Neuronal stem cell (in vitro differentiated cells): ENCODE results near the gene CCSER2.
A peak's percentile ranks its signal among the peaks of the same experiment; 100 is the strongest.

Experiments used
- DNase-seq: peaks from one replicate; pipeline ENCODE4 v3.0.0-alpha.2; 2013; ENCODE audit warnings: low spot score
- H2AFZ ChIP-seq: one replicate; pipeline ENCODE4 v1.6.1; 2013; ENCODE audit warnings: mild to moderate bottlenecking, low read length, inconsistent platforms
- H2AK5ac ChIP-seq: 2 replicates; pipeline ENCODE4 v1.6.1; 2013; ENCODE audit warnings: low read depth, mild to moderate bottlenecking, inconsistent platforms, low read length, moderate library complexity, mixed read lengths
- H2BK120ac ChIP-seq: 2 replicates; pipeline ENCODE4 v1.6.1; 2013; ENCODE audit warnings: low read depth, mild to moderate bottlenecking, inconsistent platforms, low read length, moderate library complexity, mixed read lengths
- H2BK12ac ChIP-seq: one replicate; pipeline ENCODE4 v1.6.1; 2013; ENCODE audit warnings: low read length, inconsistent platforms
- H2BK15ac ChIP-seq: 2 replicates; pipeline ENCODE4 v1.6.1; 2013; ENCODE audit warnings: mild to moderate bottlenecking, low read length, inconsistent platforms, mixed read lengths
- H2BK5ac ChIP-seq: one replicate; pipeline ENCODE4 v1.6.1; 2013; ENCODE audit warnings: inconsistent platforms, mild to moderate bottlenecking, low read length, moderate library complexity
- H3K14ac ChIP-seq: one replicate; pipeline ENCODE4 v1.6.1; 2013; ENCODE audit warnings: low read length, inconsistent platforms
- H3K18ac ChIP-seq: 2 replicates; pipeline ENCODE4 v1.6.1; 2013; ENCODE audit warnings: low read length, inconsistent platforms
- H3K23ac ChIP-seq: 2 replicates; pipeline ENCODE4 v1.6.1; 2013; ENCODE audit warnings: low read depth, mild to moderate bottlenecking, mixed read lengths, low read length, inconsistent platforms; ENCODE audit not compliant: poor library complexity
- H3K27ac ChIP-seq: replicated peaks from 3 replicates; pipeline ENCODE4 v1.5.1; 2013; ENCODE audit warnings: low read length, inconsistent platforms
- H3K27me3 ChIP-seq, 3 experiments: 2 replicates each; pipeline ENCODE4 v1.6.1; 2013; ENCODE audit warnings: low read length in 3 of 3, mild to moderate bottlenecking in 2 of 3, inconsistent platforms in 1 of 3, low read depth in 1 of 3, mixed read lengths in 1 of 3, moderate library complexity in 1 of 3; ENCODE audit not compliant: control insufficient read depth in 3 of 3, insufficient read depth in 3 of 3
- H3K36me3 ChIP-seq, 2 donors: replicated peaks in 1 of 2; 2 replicates each; pipeline ENCODE4 v1.6.1; 2013; ENCODE audit warnings: low read length in 2 of 2; ENCODE audit not compliant: control insufficient read depth in 2 of 2, insufficient read depth in 2 of 2
- H3K4ac ChIP-seq: 2 replicates; pipeline ENCODE4 v1.6.1; 2013; ENCODE audit warnings: inconsistent platforms, mild to moderate bottlenecking, low read length, moderate library complexity
- H3K4me1 ChIP-seq, 2 donors: 1 replicate in 1 of 2; 2 replicates in 1 of 2; pipeline ENCODE4 v1.6.1; 2013; ENCODE audit warnings: low read length in 2 of 2, low read depth in 1 of 2; ENCODE audit not compliant: control insufficient read depth in 2 of 2, insufficient read depth in 1 of 2
- H3K4me2 ChIP-seq: one replicate; pipeline ENCODE4 v1.6.1; 2013; ENCODE audit warnings: mild to moderate bottlenecking, low read length, inconsistent platforms; ENCODE audit not compliant: insufficient read depth, poor library complexity, severe bottlenecking
- H3K4me3 ChIP-seq, 2 donors: 2 replicates each; pipeline ENCODE4 v1.5.1; 2013; ENCODE audit warnings: low read length in 2 of 2, mild to moderate bottlenecking in 2 of 2, inconsistent platforms in 1 of 2, moderate library complexity in 1 of 2
- H3K79me1 ChIP-seq: one replicate; pipeline ENCODE4 v1.6.1; 2013; ENCODE audit warnings: low read depth, mild to moderate bottlenecking, inconsistent platforms, low read length, moderate library complexity
- H3K9ac ChIP-seq: one replicate; pipeline ENCODE4 v1.6.1; 2013; ENCODE audit warnings: mild to moderate bottlenecking, low read depth, low read length, inconsistent platforms; ENCODE audit not compliant: poor library complexity
- H3K9me3 ChIP-seq, 2 donors: replicated peaks in 1 of 2; 2 replicates each; pipeline versions ENCODE3 to v1.6.1; 2013; ENCODE audit warnings: low read length in 2 of 2, mild to moderate bottlenecking in 2 of 2, inconsistent platforms in 1 of 2, low read depth in 1 of 2, mixed read lengths in 1 of 2, moderate library complexity in 1 of 2; ENCODE audit not compliant: control insufficient read depth in 2 of 2, insufficient read depth in 1 of 2
- H4K8ac ChIP-seq: one replicate; pipeline ENCODE4 v1.6.1; 2013; ENCODE audit warnings: low read depth, mild to moderate bottlenecking, inconsistent platforms, low read length, moderate library complexity
- H4K91ac ChIP-seq: one replicate; pipeline ENCODE4 v1.6.1; 2013; ENCODE audit warnings: low read length, low read depth, mild to moderate bottlenecking, inconsistent platforms; ENCODE audit not compliant: poor library complexity
- WGBS, 2 donors: extraction: QIAGEN DNeasy Blood & Tissue Kit; methylation state at CpG; one replicate each; pipeline ENCODE4 v1.1.7; 2013; ENCODE audit warnings: missing lambda C conversion rate in 2 of 2, mixed read lengths in 1 of 2; ENCODE audit not compliant: insufficient read length in 2 of 2, insufficient replicate concordance in 1 of 2; ENCODE audit errors: extremely low coverage in 2 of 2; 5-methylcytosine and 5-hydroxymethylcytosine counted together

The CCSER2 gene

DNA sequence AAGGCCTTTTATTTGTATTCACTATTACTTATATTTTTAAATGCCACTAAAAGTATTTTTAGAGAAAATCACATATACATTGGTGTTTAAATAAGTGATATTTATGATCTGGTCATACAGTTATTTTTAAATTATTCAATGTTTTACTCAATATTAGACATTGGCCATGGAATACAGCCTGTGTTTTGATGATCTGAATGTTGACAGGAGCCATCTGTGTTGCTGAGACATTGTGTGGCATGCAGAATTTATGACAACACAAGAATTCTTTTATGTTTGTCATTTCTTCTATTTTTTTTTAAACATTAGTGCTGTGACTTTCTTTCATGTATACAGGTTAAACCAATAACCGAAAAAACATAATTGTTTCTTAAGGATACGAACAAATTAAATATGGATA is 156.2 kb downstream of the CCSER2 start:
- Histone ChIP-seq H2BK15ac (no peak overlapping the region), H3K4me1 (no peaks in the 10 kb centered on the region), H3K4me2 (no peak overlapping the region), H2BK5ac (no peak overlapping the region), H3K4ac (no peak overlapping the region), H4K91ac (no peak overlapping the region), H3K9me3 (no peaks in the 10 kb centered on the region), H2AFZ (no peak overlapping the region), H3K14ac (no peak overlapping the region), H3K23ac (no peak overlapping the region), H3K79me1 (no peaks in the 10 kb centered on the region), H3K9ac (no peak overlapping the region), H3K36me3 (peaks cover 0 to 10% of the 10 kb centered on the region in 2 donors), H3K27ac (no peak overlapping the region), H4K8ac (no peak overlapping the region), H2BK12ac (no peak overlapping the region), H2AK5ac (no peak overlapping the region), H3K27me3 (no peaks in the 10 kb centered on the region), H3K4me3 (no peak overlapping the region), H3K18ac (no peak overlapping the region), H2BK120ac (no peak overlapping the region)
- WGBS, 2 donors: no CpG with 5 or more reads among the region's 2 CpGs
- no peak for DNase-seq

DNA sequence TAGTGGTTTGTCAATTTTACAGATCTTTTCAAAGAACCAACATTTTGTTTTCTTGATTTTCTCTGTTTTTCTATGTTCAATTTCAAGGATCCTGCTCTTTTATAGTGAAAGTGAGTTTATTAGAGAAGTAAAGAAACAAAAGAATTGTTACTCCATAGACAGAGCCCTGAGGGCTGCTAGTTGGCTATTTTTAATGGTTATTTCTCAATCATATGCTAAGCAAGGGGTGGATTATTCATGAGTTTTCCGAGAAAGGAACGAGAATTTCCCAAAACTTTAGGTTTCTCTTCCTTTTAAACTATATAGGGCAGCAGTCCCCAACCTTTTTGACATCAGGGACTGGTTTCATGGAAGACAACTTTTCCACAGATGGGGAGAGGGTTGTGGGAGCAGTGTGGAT is 165.0 kb downstream of the CCSER2 start:
- no peak overlapping the region for H2BK15ac ChIP-seq
- peaks cover 0 to 2% of the 10 kb centered on the region in 2 donors for H3K36me3 ChIP-seq
- no peak overlapping the region for H2BK5ac ChIP-seq
- no peak overlapping the region for H3K4me2 ChIP-seq
- no peak overlapping the region for H2BK12ac ChIP-seq
- H3K14ac ChIP-seq: no peak overlapping the region
- H4K91ac ChIP-seq: no peak overlapping the region
- no peak overlapping the region for H2AFZ ChIP-seq
- peaks cover 0 to 7% of the 10 kb centered on the region in 2 donors for H3K9me3 ChIP-seq
- H3K18ac ChIP-seq: no peak overlapping the region
- H3K27ac ChIP-seq: no peak overlapping the region
- H3K27me3 ChIP-seq: no peaks in the 10 kb centered on the region
- H3K4ac ChIP-seq: no peak overlapping the region
- H4K8ac ChIP-seq: no peak overlapping the region
- no peak overlapping the region for H3K9ac ChIP-seq
- DNase-seq: no peak
- H2BK120ac ChIP-seq: no peak overlapping the region
- no peak overlapping the region for H2AK5ac ChIP-seq
- H3K23ac ChIP-seq: no peak overlapping the region
- no peaks in the 10 kb centered on the region for H3K4me1 ChIP-seq
- no peak overlapping the region for H3K4me3 ChIP-seq
- H3K79me1 ChIP-seq: peaks cover 2% of the 10 kb centered on the region
- WGBS, 2 donors: no CpG with 5 or more reads among the region's 2 CpGs

DNA sequence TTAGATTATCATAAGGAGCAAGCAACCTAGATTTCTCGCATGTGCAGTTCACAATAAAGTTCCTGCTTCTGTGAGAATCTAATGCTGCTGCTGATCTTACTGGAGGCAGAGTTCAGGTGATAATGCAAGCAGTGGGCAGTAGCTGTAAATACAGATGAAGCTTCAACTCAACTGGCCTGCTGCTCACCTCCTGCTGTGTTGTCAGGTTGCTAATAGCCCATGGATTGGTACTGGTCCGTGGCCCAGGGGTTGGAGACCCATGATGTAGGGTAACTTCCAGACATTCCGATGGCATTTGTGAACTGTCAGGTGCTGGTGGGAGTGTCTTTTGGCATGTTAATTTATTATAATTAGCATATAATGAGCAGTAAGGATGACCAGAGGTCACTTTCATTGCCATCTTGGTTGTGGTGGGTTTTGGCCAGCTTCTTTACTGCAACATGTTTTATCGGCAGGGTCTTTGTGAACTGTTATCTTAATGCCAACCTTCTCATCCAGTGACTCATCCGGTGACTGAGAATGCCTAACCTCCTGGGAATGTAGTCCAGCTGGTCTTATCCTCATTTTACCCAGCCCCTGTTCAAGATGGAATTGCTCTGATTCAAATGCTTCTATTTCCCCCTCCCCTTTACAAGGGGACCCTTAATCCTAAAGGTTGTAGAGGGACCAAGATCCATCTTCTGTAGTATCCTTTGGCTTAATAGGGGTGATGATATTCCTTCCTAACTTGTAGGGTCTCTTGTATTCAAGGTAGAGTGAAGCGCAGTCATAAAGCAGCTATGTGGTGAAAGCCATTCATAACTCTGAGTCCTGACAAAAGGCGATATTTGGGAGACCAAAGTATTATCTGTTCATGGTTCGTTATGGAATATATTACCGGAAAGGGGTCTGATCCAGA is 165.8 kb downstream of the CCSER2 start:
- Histone ChIP-seq H3K4me2 (no peak overlapping the region), H3K36me3 (peaks cover 0 to 2% of the 10 kb centered on the region in 2 donors), H2BK15ac (no peak overlapping the region), H3K9me3 (peaks cover 0 to 7% of the 10 kb centered on the region in 2 donors), H3K79me1 (peaks cover 2% of the 10 kb centered on the region), H3K9ac (no peak overlapping the region), H2BK5ac (no peak overlapping the region), H2AFZ (no peak overlapping the region), H2BK120ac (no peak overlapping the region), H3K18ac (peak overlapping the region; percentile 48), H3K27me3 (no peaks in the 10 kb centered on the region), H3K23ac (no peak overlapping the region), H3K14ac (no peak overlapping the region), H3K4me3 (no peak overlapping the region), H2BK12ac (no peak overlapping the region), H3K27ac (no peak overlapping the region), H3K4ac (no peak overlapping the region), H2AK5ac (no peak overlapping the region), H3K4me1 (no peaks in the 10 kb centered on the region), H4K91ac (no peak overlapping the region), H4K8ac (no peak overlapping the region)
- DNase-seq: no peak
- no CpG with 5 or more reads among the region's 9 CpGs for WGBS, 2 donors

DNA sequence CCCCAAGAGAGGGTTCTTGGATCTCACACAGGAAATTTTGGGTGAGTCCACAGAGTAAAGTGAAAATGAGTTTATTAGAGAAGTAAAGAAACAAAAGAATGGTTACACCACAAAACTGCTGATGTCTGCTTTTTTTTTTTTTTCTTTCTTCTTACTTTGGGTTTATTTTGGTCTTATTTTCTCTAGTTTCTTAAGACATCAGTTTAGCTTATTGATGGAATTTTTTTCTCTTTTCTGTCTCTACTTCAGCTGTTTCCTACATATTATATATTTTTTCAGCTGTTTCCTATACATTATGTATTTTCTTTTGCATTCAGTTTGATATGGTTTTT is 166.4 kb downstream of the CCSER2 start:
- H3K18ac ChIP-seq: no peak overlapping the region
- H3K9ac ChIP-seq: no peak overlapping the region
- no peak overlapping the region for H3K4ac ChIP-seq
- H3K14ac ChIP-seq: no peak overlapping the region
- H4K8ac ChIP-seq: no peak overlapping the region
- no peak overlapping the region for H2BK12ac ChIP-seq
- H3K79me1 ChIP-seq: peaks cover 2% of the 10 kb centered on the region
- H3K23ac ChIP-seq: no peak overlapping the region
- H3K9me3 ChIP-seq: peaks cover 0 to 7% of the 10 kb centered on the region in 2 donors
- no peak overlapping the region for H2BK5ac ChIP-seq
- H3K4me2 ChIP-seq: no peak overlapping the region
- H4K91ac ChIP-seq: no peak overlapping the region
- no peak for DNase-seq
- peaks cover 0 to 2% of the 10 kb centered on the region in 2 donors for H3K36me3 ChIP-seq
- H3K27me3 ChIP-seq: no peaks in the 10 kb centered on the region
- H3K27ac ChIP-seq: no peak overlapping the region
- no peak overlapping the region for H2AFZ ChIP-seq
- H3K4me3 ChIP-seq: no peak overlapping the region
- no peak overlapping the region for H2BK15ac ChIP-seq
- H2BK120ac ChIP-seq: no peak overlapping the region
- no peak overlapping the region for H2AK5ac ChIP-seq
- peaks cover 0 to under 1% of the 10 kb centered on the region in 2 donors for H3K4me1 ChIP-seq
